Measurements from ENCODE around the gene TTLL11. TPM values are rescaled to one million over a fixed set of nuclear protein-coding genes. Genes with fewer than 3 reads are reported as not detected.

Gene TTLL11
- polyA plus RNA-seq, 1 donor from 2014 or later = 8.0 TPM

DNA sequence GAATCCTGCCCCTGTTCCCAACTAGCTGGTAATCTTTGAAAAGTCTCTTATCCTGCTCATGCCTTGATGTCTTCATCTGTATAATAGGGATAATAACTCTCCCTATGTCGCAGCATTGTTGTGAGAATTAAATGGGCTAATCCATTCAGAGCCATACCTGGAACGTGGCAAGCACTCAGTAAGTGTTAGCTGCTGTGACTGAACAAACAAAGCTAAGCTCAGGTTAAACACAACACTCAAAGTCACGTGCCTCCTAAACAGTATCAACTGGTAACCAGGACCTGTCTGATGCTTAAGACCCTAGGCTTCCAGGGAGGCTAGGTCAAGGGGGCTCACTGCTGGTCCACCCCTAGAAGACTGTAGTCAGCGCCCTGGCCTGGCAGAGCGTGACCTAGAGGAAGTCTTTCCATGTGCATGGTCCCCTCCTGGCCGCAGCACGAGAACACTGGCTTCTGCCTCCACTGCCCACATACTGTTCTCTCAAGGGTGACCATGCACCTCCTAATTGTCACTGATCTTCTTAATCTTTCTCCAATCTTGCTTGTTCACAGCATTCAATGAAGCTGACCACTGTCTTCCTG, 211.1 kb downstream of the TTLL11 start:
- no peaks in the 10 kb centered on the region for H3K9me2 ChIP-seq (ENCODE audit: insufficient read depth, low read length)
- no peak overlapping the region for H2AFZ ChIP-seq (ENCODE audit: low read depth, low read length)
- no peak overlapping the region for H3K4me2 ChIP-seq (ENCODE audit: low read length)
- no peaks in the 10 kb centered on the region for H3K79me2 ChIP-seq (replicated peaks; ENCODE audit: insufficient read depth, low read length)
- H3K9ac ChIP-seq (ENCODE audit: low read length) = no peak overlapping the region
- no peak for TF ChIP-seq MXI1 (conservative IDR thresholded peaks at IDR 0.05; ENCODE audit: poor library complexity, severe bottlenecking)
- no peak for TF ChIP-seq EZH2 (IDR thresholded peaks at IDR 0.05; ENCODE audit: borderline replicate concordance, insufficient read depth, low read length, poor library complexity, severe bottlenecking)
- TF ChIP-seq POLR2AphosphoS5 (IDR thresholded peaks at IDR 0.05) = no peak
- TF ChIP-seq TAF1 (IDR thresholded peaks at IDR 0.05; ENCODE audit: low read depth) = no peak
- H3K9me3 ChIP-seq (ENCODE audit: low read length) = no peaks in the 10 kb centered on the region
- no peaks in the 10 kb centered on the region for H3K36me3 ChIP-seq (ENCODE audit: insufficient read depth, low read length)
- no peaks in the 10 kb centered on the region for H3F3A ChIP-seq (ENCODE audit: insufficient read depth, low read length, poor library complexity, severe bottlenecking)
- peak overlapping the region; percentile 5 for H3K27ac ChIP-seq (ENCODE audit: low read length)
- H3K4me3 ChIP-seq (ENCODE audit: low read length) = no peak overlapping the region
- no peaks in the 10 kb centered on the region for H3K27me3 ChIP-seq (ENCODE audit: insufficient read depth, low read depth, low read length)
- H4K20me1 ChIP-seq (ENCODE audit: insufficient read depth) = no peaks in the 10 kb centered on the region

DNA sequence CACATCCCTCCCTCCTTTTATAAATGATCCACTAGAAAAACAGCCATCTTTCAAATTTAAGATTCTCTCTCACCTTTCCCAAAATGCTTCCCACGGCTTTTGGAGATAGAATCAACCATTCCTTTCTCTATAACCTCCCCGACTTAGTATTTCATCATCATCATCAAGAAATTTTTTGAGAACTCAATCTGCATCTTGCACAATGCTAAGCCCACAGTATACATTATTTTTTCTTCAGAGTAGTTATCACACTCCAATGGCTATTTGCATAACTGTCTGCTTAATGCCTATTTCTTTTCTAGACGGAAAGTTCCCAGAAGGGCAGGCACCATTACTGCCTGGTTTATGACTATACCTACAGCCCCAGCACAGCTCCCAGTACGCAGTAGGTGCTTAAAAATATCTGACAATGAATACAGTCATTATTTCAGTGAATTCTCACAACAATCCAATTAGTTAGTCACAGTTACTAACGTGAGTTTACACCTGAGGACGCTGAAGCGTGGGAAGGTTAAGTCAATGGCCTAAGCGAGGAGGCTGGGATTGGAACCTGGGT, 212.7 kb downstream of the TTLL11 start:
- TF ChIP-seq MXI1 (conservative IDR thresholded peaks at IDR 0.05; ENCODE audit: poor library complexity, severe bottlenecking) = no peak
- TF ChIP-seq, protein P1, sequence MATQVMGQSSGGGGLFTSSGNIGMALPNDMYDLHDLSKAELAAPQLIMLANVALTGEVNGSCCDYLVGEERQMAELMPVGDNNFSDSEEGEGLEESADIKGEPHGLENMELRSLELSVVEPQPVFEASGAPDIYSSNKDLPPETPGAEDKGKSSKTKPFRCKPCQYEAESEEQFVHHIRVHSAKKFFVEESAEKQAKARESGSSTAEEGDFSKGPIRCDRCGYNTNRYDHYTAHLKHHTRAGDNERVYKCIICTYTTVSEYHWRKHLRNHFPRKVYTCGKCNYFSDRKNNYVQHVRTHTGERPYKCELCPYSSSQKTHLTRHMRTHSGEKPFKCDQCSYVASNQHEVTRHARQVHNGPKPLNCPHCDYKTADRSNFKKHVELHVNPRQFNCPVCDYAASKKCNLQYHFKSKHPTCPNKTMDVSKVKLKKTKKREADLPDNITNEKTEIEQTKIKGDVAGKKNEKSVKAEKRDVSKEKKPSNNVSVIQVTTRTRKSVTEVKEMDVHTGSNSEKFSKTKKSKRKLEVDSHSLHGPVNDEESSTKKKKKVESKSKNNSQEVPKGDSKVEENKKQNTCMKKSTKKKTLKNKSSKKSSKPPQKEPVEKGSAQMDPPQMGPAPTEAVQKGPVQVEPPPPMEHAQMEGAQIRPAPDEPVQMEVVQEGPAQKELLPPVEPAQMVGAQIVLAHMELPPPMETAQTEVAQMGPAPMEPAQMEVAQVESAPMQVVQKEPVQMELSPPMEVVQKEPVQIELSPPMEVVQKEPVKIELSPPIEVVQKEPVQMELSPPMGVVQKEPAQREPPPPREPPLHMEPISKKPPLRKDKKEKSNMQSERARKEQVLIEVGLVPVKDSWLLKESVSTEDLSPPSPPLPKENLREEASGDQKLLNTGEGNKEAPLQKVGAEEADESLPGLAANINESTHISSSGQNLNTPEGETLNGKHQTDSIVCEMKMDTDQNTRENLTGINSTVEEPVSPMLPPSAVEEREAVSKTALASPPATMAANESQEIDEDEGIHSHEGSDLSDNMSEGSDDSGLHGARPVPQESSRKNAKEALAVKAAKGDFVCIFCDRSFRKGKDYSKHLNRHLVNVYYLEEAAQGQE (IDR thresholded peaks at IDR 0.05; ENCODE audit: borderline replicate concordance) = no peak
- no peak for TF ChIP-seq SMC3 (conservative IDR thresholded peaks at IDR 0.05; ENCODE audit: poor library complexity)
- TF ChIP-seq RAD21 (conservative IDR thresholded peaks at IDR 0.05) = no peak
- no peak for TF ChIP-seq TAF1 (IDR thresholded peaks at IDR 0.05; ENCODE audit: low read depth)
- no peak for TF ChIP-seq EZH2 (IDR thresholded peaks at IDR 0.05; ENCODE audit: borderline replicate concordance, insufficient read depth, low read length, poor library complexity, severe bottlenecking)
- no peaks in the 10 kb centered on the region for H3F3A ChIP-seq (ENCODE audit: insufficient read depth, low read length, poor library complexity, severe bottlenecking)
- H3K27ac ChIP-seq (ENCODE audit: low read length) = no peak overlapping the region
- H3K9me3 ChIP-seq (ENCODE audit: low read length) = no peaks in the 10 kb centered on the region
- H2AFZ ChIP-seq (ENCODE audit: low read depth, low read length) = no peak overlapping the region
- H3K4me2 ChIP-seq (ENCODE audit: low read length) = no peak overlapping the region
- no peak overlapping the region for H3K4me3 ChIP-seq (ENCODE audit: low read length)
- H3K36me3 ChIP-seq (ENCODE audit: insufficient read depth, low read length) = no peaks in the 10 kb centered on the region
- H4K20me1 ChIP-seq (ENCODE audit: insufficient read depth) = no peaks in the 10 kb centered on the region
- H3K9me2 ChIP-seq (ENCODE audit: insufficient read depth, low read length) = no peaks in the 10 kb centered on the region
- H3K79me2 ChIP-seq (replicated peaks; ENCODE audit: insufficient read depth, low read length) = no peaks in the 10 kb centered on the region
- no peak overlapping the region for H3K9ac ChIP-seq (ENCODE audit: low read length)
- H3K27me3 ChIP-seq (ENCODE audit: insufficient read depth, low read depth, low read length) = no peaks in the 10 kb centered on the region

DNA sequence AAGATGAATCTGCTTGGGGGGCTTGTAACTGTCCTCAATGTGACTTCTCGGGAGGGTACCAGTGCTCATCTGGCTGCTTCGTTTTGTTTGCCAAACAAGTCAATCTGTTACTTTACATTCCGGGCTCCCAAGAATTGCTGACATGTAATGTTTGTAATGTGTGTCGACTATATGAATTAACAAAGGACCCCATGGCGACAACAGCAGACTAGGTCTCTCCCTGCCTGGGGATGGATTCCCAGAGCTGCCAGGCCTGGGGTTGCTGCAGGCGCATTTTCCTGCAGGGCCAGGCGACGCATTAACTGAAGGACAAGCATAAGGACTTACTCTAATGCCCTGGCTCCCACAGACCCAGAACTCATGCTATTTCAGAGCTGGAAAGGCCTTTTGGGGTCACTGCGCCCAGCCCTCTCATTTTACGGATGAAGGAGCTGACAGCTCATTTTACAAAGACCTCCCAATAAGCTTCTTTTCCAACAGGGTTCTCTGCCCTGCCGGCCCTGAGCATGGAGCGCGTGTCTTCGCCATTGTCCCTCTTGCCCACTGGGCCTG, 214.8 kb downstream of the TTLL11 start:
- Histone ChIP-seq H3K27me3 (ENCODE audit: insufficient read depth, low read depth, low read length) (no peaks in the 10 kb centered on the region), H3K9me2 (ENCODE audit: insufficient read depth, low read length) (no peaks in the 10 kb centered on the region), H3K9ac (ENCODE audit: low read length) (no peak overlapping the region), H3K4me3 (ENCODE audit: low read length) (no peak overlapping the region), H3K79me2 (replicated peaks; ENCODE audit: insufficient read depth, low read length) (no peaks in the 10 kb centered on the region), H3K27ac (ENCODE audit: low read length) (no peak overlapping the region), H2AFZ (ENCODE audit: low read depth, low read length) (no peak overlapping the region), H3K4me2 (ENCODE audit: low read length) (no peak overlapping the region), H3F3A (ENCODE audit: insufficient read depth, low read length, poor library complexity, severe bottlenecking) (no peaks in the 10 kb centered on the region), H3K36me3 (ENCODE audit: insufficient read depth, low read length) (no peaks in the 10 kb centered on the region), H3K9me3 (ENCODE audit: low read length) (no peaks in the 10 kb centered on the region), H4K20me1 (ENCODE audit: insufficient read depth) (no peaks in the 10 kb centered on the region)
- TF ChIP-seq, protein P1 (IDR thresholded peaks at IDR 0.05; ENCODE audit: borderline replicate concordance) = no peak
- no peak for TF ChIP-seq TAF1 (IDR thresholded peaks at IDR 0.05; ENCODE audit: low read depth)
- TF ChIP-seq MXI1 (conservative IDR thresholded peaks at IDR 0.05; ENCODE audit: poor library complexity, severe bottlenecking) = no peak
- TF ChIP-seq EZH2 (IDR thresholded peaks at IDR 0.05; ENCODE audit: borderline replicate concordance, insufficient read depth, low read length, poor library complexity, severe bottlenecking) = no peak
- no peak for TF ChIP-seq POLR2AphosphoS5 (IDR thresholded peaks at IDR 0.05)
- TF ChIP-seq, protein P2, sequence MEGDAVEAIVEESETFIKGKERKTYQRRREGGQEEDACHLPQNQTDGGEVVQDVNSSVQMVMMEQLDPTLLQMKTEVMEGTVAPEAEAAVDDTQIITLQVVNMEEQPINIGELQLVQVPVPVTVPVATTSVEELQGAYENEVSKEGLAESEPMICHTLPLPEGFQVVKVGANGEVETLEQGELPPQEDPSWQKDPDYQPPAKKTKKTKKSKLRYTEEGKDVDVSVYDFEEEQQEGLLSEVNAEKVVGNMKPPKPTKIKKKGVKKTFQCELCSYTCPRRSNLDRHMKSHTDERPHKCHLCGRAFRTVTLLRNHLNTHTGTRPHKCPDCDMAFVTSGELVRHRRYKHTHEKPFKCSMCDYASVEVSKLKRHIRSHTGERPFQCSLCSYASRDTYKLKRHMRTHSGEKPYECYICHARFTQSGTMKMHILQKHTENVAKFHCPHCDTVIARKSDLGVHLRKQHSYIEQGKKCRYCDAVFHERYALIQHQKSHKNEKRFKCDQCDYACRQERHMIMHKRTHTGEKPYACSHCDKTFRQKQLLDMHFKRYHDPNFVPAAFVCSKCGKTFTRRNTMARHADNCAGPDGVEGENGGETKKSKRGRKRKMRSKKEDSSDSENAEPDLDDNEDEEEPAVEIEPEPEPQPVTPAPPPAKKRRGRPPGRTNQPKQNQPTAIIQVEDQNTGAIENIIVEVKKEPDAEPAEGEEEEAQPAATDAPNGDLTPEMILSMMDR (IDR thresholded peaks at IDR 0.05; ENCODE audit: poor library complexity, severe bottlenecking) = no peak
- TF ChIP-seq SMC3 (conservative IDR thresholded peaks at IDR 0.05; ENCODE audit: poor library complexity) = no peak
- no peak for TF ChIP-seq EP300 (conservative IDR thresholded peaks at IDR 0.05; ENCODE audit: poor library complexity, severe bottlenecking)
- TF ChIP-seq RAD21 (conservative IDR thresholded peaks at IDR 0.05) = no peak
